ENCODE measurements around the gene GLP2R. TPM values are rescaled to one million over a fixed set of nuclear protein-coding genes. Genes with fewer than 3 reads are reported as not detected.
"Not testable (repeated sequence)": the region's sequence is repeated elsewhere in the genome, so short reads cannot be mapped to it uniquely, and the experiment has no call there.

Gene GLP2R
- total RNA-seq, 1 donor from 2014 or later, result 0.24 TPM

- intact Hi-C loops (cut with DNase I), result no loop called here
- no peak for ATAC-seq
Observed at GRCh38 chr17:9907883-9908648, 82.3 kb downstream of the GLP2R start.

GRCh38 chr17:9908649-9909042 is 82.9 kb downstream of the GLP2R start:
- DNase-seq (ENCODE audit: missing footprints) (no peak), ATAC-seq (no peak)
- intact Hi-C loops (cut with DNase I), result no loop called here

More at GRCh38 chr17:9907883-9908648, 82.3 kb downstream of the GLP2R start:
- DNase-seq (ENCODE audit: missing footprints), result no peak

GRCh38 chr17:9911089-9911488 is 85.4 kb downstream of the GLP2R start:
- intact Hi-C loops (cut with DNase I), result no loop called here

GRCh38 chr17:9912121-9913099 is 86.7 kb downstream of the GLP2R start:
- intact Hi-C loops (cut with DNase I), result no loop called here
- no peak for ATAC-seq
- DNase-seq (ENCODE audit: missing footprints), result no peak

More at GRCh38 chr17:9911089-9911488, 85.4 kb downstream of the GLP2R start:
- ATAC-seq, result peak; percentile 17
- no peak for DNase-seq (ENCODE audit: missing footprints)

GRCh38 chr17:9913476-9913875 is 87.8 kb downstream of the GLP2R start:
- ATAC-seq (no peak), DNase-seq (ENCODE audit: missing footprints) (no peak)
- intact Hi-C loops (cut with DNase I), result no loop called here

- no peak for ATAC-seq
- DNase-seq (ENCODE audit: missing footprints), result no peak
- intact Hi-C loops (cut with DNase I), result no loop called here
Observed at GRCh38 chr17:9916108-9916507, 90.4 kb downstream of the GLP2R start.

- ATAC-seq, result no peak
- DNase-seq (ENCODE audit: missing footprints), result no peak
- intact Hi-C loops (cut with DNase I), result no loop called here
Observed at GRCh38 chr17:9917131-9917530, 91.4 kb downstream of the GLP2R start.

- intact Hi-C loops (cut with DNase I), result no loop called here
- DNase-seq (ENCODE audit: missing footprints), result no peak
- no peak for ATAC-seq
Observed at GRCh38 chr17:9917801-9918200, 92.1 kb downstream of the GLP2R start.

GRCh38 chr17:9918352-9918751 is 92.6 kb downstream of the GLP2R start:
- ATAC-seq (no peak), DNase-seq (ENCODE audit: missing footprints) (no peak)
- intact Hi-C loops (cut with DNase I), result no loop called here

- DNase-seq (ENCODE audit: missing footprints), result no peak
- ATAC-seq, result no peak
- intact Hi-C loops (cut with DNase I), result no loop called here
Observed at GRCh38 chr17:9918804-9919352, 93.2 kb downstream of the GLP2R start.

GRCh38 chr17:9921216-9921615 is 95.5 kb downstream of the GLP2R start:
- not testable (repeated sequence) for DNase-seq (ENCODE audit: missing footprints); ATAC-seq
- intact Hi-C loops (cut with DNase I), result loop anchor here (5.0 kb wide), 1 partner anchor 306 kb away; no protein-coding TSS in a partner anchor

- intact Hi-C loops (cut with DNase I), result loop anchor here (5.0 kb wide), 1 partner anchor 305 kb away; no protein-coding TSS in a partner anchor
- ATAC-seq, result no peak
- no peak for DNase-seq (ENCODE audit: missing footprints)
Observed at GRCh38 chr17:9922012-9922848, 96.5 kb downstream of the GLP2R start.

- intact Hi-C loops (cut with DNase I), result loop anchor here (5.0 kb wide), 2 partner anchors 303 to 693 kb away; no protein-coding TSS in a partner anchor
- DNase-seq (ENCODE audit: missing footprints), result no peak
- ATAC-seq, result peak; percentile 35
Observed at GRCh38 chr17:9924735-9925191, 99.0 kb downstream of the GLP2R start.

- DNase-seq (ENCODE audit: missing footprints) (no peak), ATAC-seq (no peak)
- intact Hi-C loops (cut with DNase I), result loop anchor here (5.0 kb wide), 1 partner anchor 692 kb away; no protein-coding TSS in a partner anchor
Observed at GRCh38 chr17:9925457-9925856, 99.7 kb downstream of the GLP2R start.

GRCh38 chr17:9926150-9926804 is 100.6 kb downstream of the GLP2R start:
- DNase-seq (ENCODE audit: missing footprints) (no peak), ATAC-seq (no peak)
- intact Hi-C loops (cut with DNase I), result loop anchor here (5.0 kb wide), 1 partner anchor 691 kb away; no protein-coding TSS in a partner anchor

GRCh38 chr17:9928601-9929333 is 103.0 kb downstream of the GLP2R start:
- ATAC-seq (peak; percentile 49), DNase-seq (ENCODE audit: missing footprints) (no peak)
- intact Hi-C loops (cut with DNase I), result loop anchor here (5.0 kb wide), 1 partner anchor 689 kb away; no protein-coding TSS in a partner anchor

GRCh38 chr17:9929871-9930270 is 104.1 kb downstream of the GLP2R start:
- ATAC-seq (peak; percentile 14), DNase-seq (ENCODE audit: missing footprints) (no peak)
- intact Hi-C loops (cut with DNase I), result loop anchor here (5.0 kb wide), 1 partner anchor 687 kb away; no protein-coding TSS in a partner anchor

All from Right ventricle myocardium inferior (tissue), 1 donor.